Measurements from ENCODE around the gene PROX2.

DNA sequence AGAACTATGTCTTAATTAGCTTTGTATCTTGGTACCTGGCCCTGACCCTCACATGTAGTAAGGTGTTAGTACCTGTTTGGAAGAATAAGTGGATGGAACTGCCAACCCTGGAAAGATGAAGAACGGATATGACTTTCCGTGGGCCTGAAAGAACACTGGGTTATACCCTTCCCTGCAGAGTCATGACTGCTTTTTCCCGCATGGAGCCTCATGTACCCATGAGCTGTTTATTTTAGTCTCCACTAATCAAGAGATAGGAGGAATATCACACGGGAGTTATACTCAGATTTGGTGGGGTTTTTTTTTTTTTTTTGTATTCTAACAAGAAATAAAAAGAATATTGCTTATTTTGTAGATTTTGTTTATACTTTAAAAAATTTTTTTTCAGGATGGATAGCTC, 21.7 kb upstream of the PROX2 start:
- TF ChIP-seq, protein P1, sequence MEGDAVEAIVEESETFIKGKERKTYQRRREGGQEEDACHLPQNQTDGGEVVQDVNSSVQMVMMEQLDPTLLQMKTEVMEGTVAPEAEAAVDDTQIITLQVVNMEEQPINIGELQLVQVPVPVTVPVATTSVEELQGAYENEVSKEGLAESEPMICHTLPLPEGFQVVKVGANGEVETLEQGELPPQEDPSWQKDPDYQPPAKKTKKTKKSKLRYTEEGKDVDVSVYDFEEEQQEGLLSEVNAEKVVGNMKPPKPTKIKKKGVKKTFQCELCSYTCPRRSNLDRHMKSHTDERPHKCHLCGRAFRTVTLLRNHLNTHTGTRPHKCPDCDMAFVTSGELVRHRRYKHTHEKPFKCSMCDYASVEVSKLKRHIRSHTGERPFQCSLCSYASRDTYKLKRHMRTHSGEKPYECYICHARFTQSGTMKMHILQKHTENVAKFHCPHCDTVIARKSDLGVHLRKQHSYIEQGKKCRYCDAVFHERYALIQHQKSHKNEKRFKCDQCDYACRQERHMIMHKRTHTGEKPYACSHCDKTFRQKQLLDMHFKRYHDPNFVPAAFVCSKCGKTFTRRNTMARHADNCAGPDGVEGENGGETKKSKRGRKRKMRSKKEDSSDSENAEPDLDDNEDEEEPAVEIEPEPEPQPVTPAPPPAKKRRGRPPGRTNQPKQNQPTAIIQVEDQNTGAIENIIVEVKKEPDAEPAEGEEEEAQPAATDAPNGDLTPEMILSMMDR (IDR thresholded peaks at IDR 0.05), result no peak
- TF ChIP-seq EZH2 (IDR thresholded peaks at IDR 0.05; ENCODE audit: borderline replicate concordance, insufficient read depth, low read depth, low read length, poor library complexity, severe bottlenecking), result no peak

All from B cell (primary cell).